ENCODE measurements around the gene FAM168B. TPM values are rescaled to one million over a fixed set of nuclear protein-coding genes. Genes with fewer than 3 reads are reported as not detected.
A peak's percentile ranks its signal among the peaks of the same experiment; 100 is the strongest.

Gene FAM168B
- total RNA-seq, 1 experiment from 2014 or later = 111 TPM

DNA sequence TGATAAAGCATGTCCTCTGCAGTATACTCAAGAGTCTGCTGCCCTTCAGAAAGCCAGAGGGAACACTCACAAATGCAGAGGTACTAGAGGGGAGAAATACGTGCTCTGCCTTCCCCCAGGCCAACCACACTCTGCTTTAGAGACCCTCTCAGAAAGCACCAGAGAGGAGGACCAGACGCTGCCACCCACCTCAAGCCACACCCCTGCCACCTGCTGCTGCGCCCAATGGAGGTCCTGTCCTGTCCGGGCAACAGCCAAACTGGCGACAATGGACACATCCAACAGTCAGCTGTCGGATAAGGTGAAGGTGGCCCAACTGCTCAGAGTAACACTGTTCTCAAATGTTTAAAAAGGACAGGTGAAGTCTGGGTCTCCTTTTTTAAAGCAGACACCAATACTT is 44.6 kb downstream of the FAM168B start:
- DNase-seq = no peak
- no TSS peak for BruUV-seq (replicated peaks)
- intact Hi-C loops (cut with micrococcal nuclease; ENCODE audit: unreplicated experiment) = no loop called here
- CTCF ChIA-PET = no interaction called here
- Mint-ChIP-seq H3K27me3 (ENCODE audit: unreplicated experiment) (no peaks in the 10 kb centered on the region), H3K27ac (ENCODE audit: unreplicated experiment) (peak overlapping the region; percentile 17), H3K4me1 (ENCODE audit: low read depth, unreplicated experiment) (no peaks in the 10 kb centered on the region), H3K36me3 (ENCODE audit: insufficient read depth, unreplicated experiment) (peaks cover 67% of the 10 kb centered on the region), H3K4me3 (ENCODE audit: low read depth, unreplicated experiment) (no peak overlapping the region), H3K9me3 (ENCODE audit: low read depth, unreplicated experiment) (no peaks in the 10 kb centered on the region)
- TF ChIP-seq, protein P1, sequence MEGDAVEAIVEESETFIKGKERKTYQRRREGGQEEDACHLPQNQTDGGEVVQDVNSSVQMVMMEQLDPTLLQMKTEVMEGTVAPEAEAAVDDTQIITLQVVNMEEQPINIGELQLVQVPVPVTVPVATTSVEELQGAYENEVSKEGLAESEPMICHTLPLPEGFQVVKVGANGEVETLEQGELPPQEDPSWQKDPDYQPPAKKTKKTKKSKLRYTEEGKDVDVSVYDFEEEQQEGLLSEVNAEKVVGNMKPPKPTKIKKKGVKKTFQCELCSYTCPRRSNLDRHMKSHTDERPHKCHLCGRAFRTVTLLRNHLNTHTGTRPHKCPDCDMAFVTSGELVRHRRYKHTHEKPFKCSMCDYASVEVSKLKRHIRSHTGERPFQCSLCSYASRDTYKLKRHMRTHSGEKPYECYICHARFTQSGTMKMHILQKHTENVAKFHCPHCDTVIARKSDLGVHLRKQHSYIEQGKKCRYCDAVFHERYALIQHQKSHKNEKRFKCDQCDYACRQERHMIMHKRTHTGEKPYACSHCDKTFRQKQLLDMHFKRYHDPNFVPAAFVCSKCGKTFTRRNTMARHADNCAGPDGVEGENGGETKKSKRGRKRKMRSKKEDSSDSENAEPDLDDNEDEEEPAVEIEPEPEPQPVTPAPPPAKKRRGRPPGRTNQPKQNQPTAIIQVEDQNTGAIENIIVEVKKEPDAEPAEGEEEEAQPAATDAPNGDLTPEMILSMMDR (IDR thresholded peaks at IDR 0.05; ENCODE audit: unreplicated experiment) = no peak

DNA sequence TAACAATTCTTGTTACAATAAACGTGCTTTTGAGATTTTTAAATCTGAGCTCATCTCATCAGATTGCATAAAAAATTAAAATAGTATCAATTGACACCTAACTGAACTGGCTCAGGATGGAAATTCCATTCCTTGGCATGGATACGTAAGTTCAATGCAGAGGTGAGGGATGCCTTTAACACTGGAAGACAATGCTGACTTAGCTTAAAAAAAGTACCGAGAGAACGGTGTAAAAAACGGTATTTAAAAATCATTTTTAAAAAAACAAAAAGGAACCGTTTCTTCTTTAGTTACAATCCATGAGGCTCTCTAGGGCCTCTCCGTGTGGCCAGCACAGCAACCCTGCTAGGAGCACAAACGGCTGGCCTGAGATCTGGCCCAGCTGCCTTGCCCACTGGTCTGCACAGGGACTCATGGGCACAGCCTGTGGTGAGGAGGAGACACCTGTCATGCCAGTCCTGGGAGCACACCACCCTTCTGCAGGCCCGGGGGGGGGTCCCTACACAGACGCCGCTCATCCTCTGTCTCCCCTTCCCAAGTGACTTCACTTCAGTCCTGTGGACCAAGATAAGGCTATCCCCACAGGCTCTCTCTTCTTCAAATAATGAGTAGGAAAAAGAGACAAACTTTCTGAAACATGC is 45.2 kb downstream of the FAM168B start:
- no TSS peak for BruUV-seq (replicated peaks)
- Mint-ChIP-seq H3K4me3 (ENCODE audit: low read depth, unreplicated experiment) (no peak overlapping the region), H3K27me3 (ENCODE audit: unreplicated experiment) (no peaks in the 10 kb centered on the region), H3K9me3 (ENCODE audit: low read depth, unreplicated experiment) (no peaks in the 10 kb centered on the region), H3K36me3 (ENCODE audit: insufficient read depth, unreplicated experiment) (peaks cover 62% of the 10 kb centered on the region), H3K4me1 (ENCODE audit: low read depth, unreplicated experiment) (no peaks in the 10 kb centered on the region), H3K27ac (ENCODE audit: unreplicated experiment) (peak overlapping the region; percentile 17)
- intact Hi-C loops (cut with micrococcal nuclease; ENCODE audit: unreplicated experiment) = no loop called here
- no peak for DNase-seq
- TF ChIP-seq, protein P1 (IDR thresholded peaks at IDR 0.05; ENCODE audit: unreplicated experiment) = no peak
- CTCF ChIA-PET = no interaction called here

DNA sequence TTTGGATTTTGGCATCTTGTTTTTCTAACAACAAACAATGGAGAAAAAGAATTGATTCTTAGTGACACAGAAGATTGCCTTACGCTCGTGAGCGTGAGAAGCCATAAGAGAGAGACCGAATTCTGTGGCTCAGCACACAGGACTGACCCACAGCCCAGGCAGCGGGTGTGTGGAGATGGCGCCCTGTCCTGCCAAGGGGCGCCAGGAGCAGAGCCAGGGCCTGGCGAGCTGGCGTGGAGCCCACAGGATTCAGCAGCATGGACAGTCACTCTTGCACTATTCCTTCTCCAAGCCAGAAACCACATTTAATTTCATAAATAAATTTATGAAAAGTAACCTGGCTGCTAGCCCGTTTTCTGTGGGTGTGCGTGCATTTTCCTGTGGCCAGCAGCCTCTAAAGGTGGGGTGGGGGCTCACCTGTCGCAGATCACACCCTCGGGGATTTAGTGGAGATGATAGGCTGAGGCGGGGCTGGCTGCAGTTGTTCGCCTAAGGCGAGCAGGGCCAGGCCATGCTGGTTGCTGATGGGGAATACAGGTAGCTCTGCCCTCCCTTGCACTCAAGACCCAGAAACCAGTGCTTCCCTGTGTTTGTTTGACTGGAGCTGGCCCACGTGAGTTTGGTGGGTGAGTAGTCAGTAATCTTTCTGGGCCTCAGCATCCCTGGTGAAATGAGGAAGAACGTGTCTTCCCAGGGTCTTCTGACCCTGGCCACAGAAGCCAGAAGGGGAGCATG is 46.2 kb downstream of the FAM168B start:
- DNase-seq = no peak
- no TSS peak for BruUV-seq (replicated peaks)
- Mint-ChIP-seq H3K36me3 (ENCODE audit: insufficient read depth, unreplicated experiment) (peaks cover 54% of the 10 kb centered on the region), H3K4me3 (ENCODE audit: low read depth, unreplicated experiment) (no peak overlapping the region), H3K9me3 (ENCODE audit: low read depth, unreplicated experiment) (no peaks in the 10 kb centered on the region), H3K27me3 (ENCODE audit: unreplicated experiment) (no peaks in the 10 kb centered on the region), H3K27ac (ENCODE audit: unreplicated experiment) (no peak overlapping the region), H3K4me1 (ENCODE audit: low read depth, unreplicated experiment) (no peaks in the 10 kb centered on the region)
- CTCF ChIA-PET = no interaction called here
- intact Hi-C loops (cut with micrococcal nuclease; ENCODE audit: unreplicated experiment) = no loop called here
- TF ChIP-seq, protein P1 (IDR thresholded peaks at IDR 0.05; ENCODE audit: unreplicated experiment) = no peak

DNA sequence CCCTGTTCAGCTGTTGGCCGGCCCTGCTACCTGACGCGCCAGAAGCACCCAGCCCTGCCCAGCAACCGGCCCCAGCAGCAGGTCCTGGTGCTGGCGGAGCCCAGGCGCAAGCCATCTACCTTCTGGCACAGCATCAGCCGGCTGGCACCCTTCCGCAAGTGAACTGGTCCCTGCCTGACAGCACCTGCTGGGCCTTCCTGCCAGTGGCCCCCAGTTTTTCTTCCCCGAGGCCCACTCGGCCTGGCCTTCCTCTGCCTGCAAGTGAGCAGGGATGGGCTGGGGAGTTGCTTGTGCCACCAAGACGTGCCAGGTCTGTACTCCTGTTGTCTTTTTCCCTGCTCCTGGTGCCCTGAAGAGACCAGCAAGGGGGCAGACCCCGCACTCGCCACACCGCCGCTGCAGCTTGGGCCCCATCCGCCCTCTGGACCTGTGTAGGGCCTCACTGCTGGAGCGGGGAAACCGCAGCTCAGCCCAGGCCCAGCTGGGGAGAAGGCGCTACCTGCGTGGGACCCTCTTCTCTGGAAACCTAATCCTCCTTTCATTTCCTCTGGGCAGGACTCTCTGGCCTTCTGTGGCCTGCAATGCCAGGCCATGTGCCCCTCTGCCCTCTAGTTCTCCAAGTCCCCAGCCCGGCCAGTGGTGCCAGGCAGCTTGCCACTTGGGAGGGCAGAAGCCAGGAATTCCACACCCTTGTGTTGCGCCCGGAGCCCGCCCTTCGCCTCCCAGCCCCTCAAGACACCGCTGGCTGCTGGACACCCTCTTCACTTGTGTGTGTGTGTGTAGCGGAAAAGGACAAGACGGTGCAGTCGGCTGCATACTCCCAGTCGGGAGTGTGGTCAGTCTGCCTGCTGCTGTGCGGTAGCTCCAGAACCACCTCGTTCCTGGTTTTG is 47.0 kb downstream of the FAM168B start:
- no TSS peak for BruUV-seq (replicated peaks)
- CTCF ChIA-PET = no interaction called here
- H3K36me3 Mint-ChIP-seq (ENCODE audit: insufficient read depth, unreplicated experiment) = peaks cover 47% of the 10 kb centered on the region

More for the DNA sequence above, 47.0 kb downstream of the FAM168B start:
- TF ChIP-seq, protein P1 (IDR thresholded peaks at IDR 0.05; ENCODE audit: unreplicated experiment) = no peak
- intact Hi-C loops (cut with micrococcal nuclease; ENCODE audit: unreplicated experiment) = no loop called here
- DNase-seq = no peak
- Mint-ChIP-seq H3K4me3 (ENCODE audit: low read depth, unreplicated experiment) (no peak overlapping the region), H3K4me1 (ENCODE audit: low read depth, unreplicated experiment) (no peaks in the 10 kb centered on the region), H3K9me3 (ENCODE audit: low read depth, unreplicated experiment) (no peaks in the 10 kb centered on the region), H3K27me3 (ENCODE audit: unreplicated experiment) (no peaks in the 10 kb centered on the region), H3K27ac (ENCODE audit: unreplicated experiment) (no peak overlapping the region)
